ENCODE measurements around the gene GLIPR1L2. TPM values are rescaled to one million over a fixed set of nuclear protein-coding genes. Genes with fewer than 3 reads are reported as not detected.
A peak's percentile ranks its signal among the peaks of the same experiment; 100 is the strongest.

The GLIPR1L2 gene
- total RNA-seq, 1 donor: 0.36 TPM

DNA sequence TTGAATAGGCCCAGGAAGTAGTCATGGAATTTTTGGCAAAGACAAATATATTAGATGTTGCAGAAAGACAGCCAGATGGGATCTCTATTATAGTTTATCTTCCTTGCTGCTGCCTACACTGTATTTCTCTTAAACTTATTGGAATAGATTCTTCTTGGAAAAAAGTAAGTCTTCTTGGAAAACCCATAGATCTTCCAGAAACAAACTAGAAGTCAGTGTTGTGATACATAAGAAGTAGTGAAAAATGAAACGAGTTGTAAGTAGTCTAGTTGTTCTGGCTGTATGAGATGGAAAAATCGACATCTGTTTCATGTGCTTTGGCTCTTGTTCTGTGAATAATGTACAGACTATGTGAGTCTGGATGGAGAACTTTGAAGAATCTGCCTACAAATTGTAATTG is 29.0 kb downstream of the GLIPR1L2 start:
- Histone ChIP-seq H3K36me3 (ENCODE audit: insufficient read depth, low read length) (no peaks in the 10 kb centered on the region), H3K27me3 (ENCODE audit: insufficient read depth, low read length) (no peaks in the 10 kb centered on the region), H3K4me3 (ENCODE audit: insufficient read depth, low read length) (no peak overlapping the region), H3K79me2 (ENCODE audit: insufficient read depth, low read length) (no peaks in the 10 kb centered on the region), H2AFZ (ENCODE audit: low read length) (peak overlapping the region; percentile 5), H4K20me1 (ENCODE audit: insufficient read depth, low read length) (no peaks in the 10 kb centered on the region), H3K9me3 (ENCODE audit: low read depth, low read length) (no peaks in the 10 kb centered on the region), H3K4me1 (ENCODE audit: insufficient read depth, low read length) (peaks cover 8% of the 10 kb centered on the region), H3K4me2 (ENCODE audit: insufficient read depth, low read length) (no peak overlapping the region), H3K27ac (ENCODE audit: low read depth, low read length) (no peak overlapping the region)
- DNase-seq (ENCODE audit: insufficient read length, low spot score, missing footprints): peak; percentile 37
- TF ChIP-seq, protein P1, sequence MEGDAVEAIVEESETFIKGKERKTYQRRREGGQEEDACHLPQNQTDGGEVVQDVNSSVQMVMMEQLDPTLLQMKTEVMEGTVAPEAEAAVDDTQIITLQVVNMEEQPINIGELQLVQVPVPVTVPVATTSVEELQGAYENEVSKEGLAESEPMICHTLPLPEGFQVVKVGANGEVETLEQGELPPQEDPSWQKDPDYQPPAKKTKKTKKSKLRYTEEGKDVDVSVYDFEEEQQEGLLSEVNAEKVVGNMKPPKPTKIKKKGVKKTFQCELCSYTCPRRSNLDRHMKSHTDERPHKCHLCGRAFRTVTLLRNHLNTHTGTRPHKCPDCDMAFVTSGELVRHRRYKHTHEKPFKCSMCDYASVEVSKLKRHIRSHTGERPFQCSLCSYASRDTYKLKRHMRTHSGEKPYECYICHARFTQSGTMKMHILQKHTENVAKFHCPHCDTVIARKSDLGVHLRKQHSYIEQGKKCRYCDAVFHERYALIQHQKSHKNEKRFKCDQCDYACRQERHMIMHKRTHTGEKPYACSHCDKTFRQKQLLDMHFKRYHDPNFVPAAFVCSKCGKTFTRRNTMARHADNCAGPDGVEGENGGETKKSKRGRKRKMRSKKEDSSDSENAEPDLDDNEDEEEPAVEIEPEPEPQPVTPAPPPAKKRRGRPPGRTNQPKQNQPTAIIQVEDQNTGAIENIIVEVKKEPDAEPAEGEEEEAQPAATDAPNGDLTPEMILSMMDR (IDR thresholded peaks at IDR 0.05; ENCODE audit: extremely low read depth, low read depth, low read length): no peak

DNA sequence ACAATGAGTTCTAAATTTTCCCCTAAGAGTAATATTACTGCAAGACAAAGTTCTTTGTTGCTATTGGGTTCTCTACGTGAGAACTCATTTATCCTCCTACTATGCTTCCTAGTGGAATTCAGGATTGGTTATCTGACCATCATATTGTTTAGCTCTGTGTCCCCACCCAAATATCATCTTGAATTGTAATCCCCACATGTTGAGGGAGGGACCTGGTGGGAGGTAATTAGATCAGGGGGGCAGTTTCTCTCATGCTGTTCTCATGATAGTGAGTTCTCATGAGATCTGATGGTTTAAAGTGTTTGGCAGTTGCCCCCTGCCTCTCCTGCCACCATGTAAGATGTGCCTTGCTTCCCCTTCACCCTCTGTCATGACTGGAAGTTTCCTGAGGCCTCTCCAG is 36.6 kb downstream of the GLIPR1L2 start:
- no peak overlapping the region for H3K4me3 ChIP-seq (ENCODE audit: insufficient read depth, low read length)
- H3K79me2 ChIP-seq (ENCODE audit: insufficient read depth, low read length): no peaks in the 10 kb centered on the region
- H3K27me3 ChIP-seq (ENCODE audit: insufficient read depth, low read length): no peaks in the 10 kb centered on the region

DNA sequence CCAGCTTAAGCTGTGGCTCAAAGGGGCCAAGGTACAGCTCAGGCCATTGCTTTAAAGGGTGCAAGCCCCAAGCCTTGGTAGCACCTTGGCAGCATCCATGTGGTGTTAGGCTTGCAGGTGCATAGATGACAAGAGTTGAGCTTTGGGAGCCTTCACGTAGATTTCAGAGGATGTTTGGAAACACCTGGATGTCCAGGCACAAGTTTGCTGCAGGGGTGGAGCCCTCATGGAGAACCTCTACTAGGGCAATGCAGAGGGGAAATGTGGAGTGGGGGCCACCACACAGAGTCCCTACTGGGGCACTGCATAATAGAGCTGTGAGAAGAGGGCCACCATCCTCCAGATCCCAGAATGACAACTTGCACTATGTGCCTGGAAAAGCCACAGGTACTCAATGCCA is 37.9 kb downstream of the GLIPR1L2 start:
- Histone ChIP-seq H3K36me3 (ENCODE audit: insufficient read depth, low read length) (no peaks in the 10 kb centered on the region), H3K27ac (ENCODE audit: low read depth, low read length) (no peak overlapping the region), H3K27me3 (ENCODE audit: insufficient read depth, low read length) (no peaks in the 10 kb centered on the region), H3K79me2 (ENCODE audit: insufficient read depth, low read length) (no peaks in the 10 kb centered on the region), H4K20me1 (ENCODE audit: insufficient read depth, low read length) (no peaks in the 10 kb centered on the region), H3K4me2 (ENCODE audit: insufficient read depth, low read length) (no peak overlapping the region), H3K4me1 (ENCODE audit: insufficient read depth, low read length) (no peaks in the 10 kb centered on the region), H3K9me3 (ENCODE audit: low read depth, low read length) (peaks cover 3% of the 10 kb centered on the region), H3K4me3 (ENCODE audit: insufficient read depth, low read length) (no peak overlapping the region), H2AFZ (ENCODE audit: low read length) (no peak overlapping the region)
- no peak for DNase-seq (ENCODE audit: insufficient read length, low spot score, missing footprints)
- TF ChIP-seq, protein P1 (IDR thresholded peaks at IDR 0.05; ENCODE audit: extremely low read depth, low read depth, low read length): no peak

More for the DNA sequence above, 36.6 kb downstream of the GLIPR1L2 start:
- Histone ChIP-seq H3K27ac (ENCODE audit: low read depth, low read length) (no peak overlapping the region), H3K9me3 (ENCODE audit: low read depth, low read length) (peaks cover 3% of the 10 kb centered on the region), H3K36me3 (ENCODE audit: insufficient read depth, low read length) (no peaks in the 10 kb centered on the region), H2AFZ (ENCODE audit: low read length) (no peak overlapping the region), H4K20me1 (ENCODE audit: insufficient read depth, low read length) (no peaks in the 10 kb centered on the region), H3K4me1 (ENCODE audit: insufficient read depth, low read length) (no peaks in the 10 kb centered on the region), H3K4me2 (ENCODE audit: insufficient read depth, low read length) (no peak overlapping the region)
- DNase-seq (ENCODE audit: insufficient read length, low spot score, missing footprints): no peak
- TF ChIP-seq, protein P1 (IDR thresholded peaks at IDR 0.05; ENCODE audit: extremely low read depth, low read depth, low read length): no peak

DNA sequence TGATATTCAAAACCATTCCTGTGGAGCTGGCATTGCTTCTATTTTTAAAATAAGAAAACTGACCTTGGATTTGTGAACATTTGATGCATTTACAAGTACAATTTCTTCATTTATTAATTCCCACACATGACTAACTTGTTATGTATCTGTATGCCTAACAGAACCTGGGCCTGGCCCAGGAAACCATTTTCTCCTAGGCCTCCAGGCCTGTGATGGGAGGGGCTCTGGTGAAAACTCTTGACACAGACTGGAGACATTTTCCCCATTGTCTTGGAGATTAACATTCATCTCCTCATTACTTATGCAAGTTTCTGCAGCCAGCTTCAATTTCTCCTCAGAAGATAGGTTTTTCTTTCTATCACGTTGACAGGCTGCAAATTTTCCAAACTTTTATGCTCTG is 42.0 kb downstream of the GLIPR1L2 start:
- no peaks in the 10 kb centered on the region for H3K27me3 ChIP-seq (ENCODE audit: insufficient read depth, low read length)
- peaks cover 1% of the 10 kb centered on the region for H3K4me1 ChIP-seq (ENCODE audit: insufficient read depth, low read length)
- no peaks in the 10 kb centered on the region for H3K79me2 ChIP-seq (ENCODE audit: insufficient read depth, low read length)
- no peaks in the 10 kb centered on the region for H4K20me1 ChIP-seq (ENCODE audit: insufficient read depth, low read length)
- no peak overlapping the region for H3K4me3 ChIP-seq (ENCODE audit: insufficient read depth, low read length)
- no peaks in the 10 kb centered on the region for H3K36me3 ChIP-seq (ENCODE audit: insufficient read depth, low read length)
- DNase-seq (ENCODE audit: insufficient read length, low spot score, missing footprints): peak; percentile 35
- no peak overlapping the region for H3K4me2 ChIP-seq (ENCODE audit: insufficient read depth, low read length)
- H2AFZ ChIP-seq (ENCODE audit: low read length): peak overlapping the region; percentile 37
- TF ChIP-seq, protein P1 (IDR thresholded peaks at IDR 0.05; ENCODE audit: extremely low read depth, low read depth, low read length): no peak
- H3K27ac ChIP-seq (ENCODE audit: low read depth, low read length): no peak overlapping the region
- peaks cover 3% of the 10 kb centered on the region for H3K9me3 ChIP-seq (ENCODE audit: low read depth, low read length)
